ENCODE measurements around the gene PDAP1.

PDAP1 gene

GRCh38 chr7:99422186-99422585, 13.8 kb upstream of the PDAP1 start:
- H3K4me3 ChIP-seq (ENCODE audit: low read depth, low read length): no peak overlapping the region
- TF ChIP-seq, protein P1, sequence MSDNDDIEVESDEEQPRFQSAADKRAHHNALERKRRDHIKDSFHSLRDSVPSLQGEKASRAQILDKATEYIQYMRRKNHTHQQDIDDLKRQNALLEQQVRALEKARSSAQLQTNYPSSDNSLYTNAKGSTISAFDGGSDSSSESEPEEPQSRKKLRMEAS (IDR thresholded peaks at IDR 0.05; ENCODE audit: low read depth, low read length): no peak
- TF ChIP-seq MYC (IDR thresholded peaks at IDR 0.05; ENCODE audit: low read depth, low read length) (no peak), CTCF (IDR thresholded peaks at IDR 0.05; ENCODE audit: low read depth, low read length) (no peak), POLR2A (IDR thresholded peaks at IDR 0.05; ENCODE audit: extremely low read depth, insufficient read length) (no peak)
- DNase-seq (ENCODE audit: low read depth): no peak

GRCh38 chr7:99420986-99421385, 12.6 kb upstream of the PDAP1 start:
- no peak for DNase-seq (ENCODE audit: low read depth)
- H3K4me3 ChIP-seq (ENCODE audit: low read depth, low read length): no peak overlapping the region
- no peak for TF ChIP-seq CTCF (IDR thresholded peaks at IDR 0.05; ENCODE audit: low read depth, low read length)
- TF ChIP-seq POLR2A (IDR thresholded peaks at IDR 0.05; ENCODE audit: extremely low read depth, insufficient read length): no peak
- TF ChIP-seq, protein P1 (IDR thresholded peaks at IDR 0.05; ENCODE audit: low read depth, low read length): no peak
- no peak for TF ChIP-seq MYC (IDR thresholded peaks at IDR 0.05; ENCODE audit: low read depth, low read length)

GRCh38 chr7:99420213-99420612, 11.8 kb upstream of the PDAP1 start:
- H3K4me3 ChIP-seq (ENCODE audit: low read depth, low read length): no peak overlapping the region
- TF ChIP-seq, protein P1 (IDR thresholded peaks at IDR 0.05; ENCODE audit: low read depth, low read length): no peak
- no peak for TF ChIP-seq MYC (IDR thresholded peaks at IDR 0.05; ENCODE audit: low read depth, low read length)
- no peak for TF ChIP-seq CTCF (IDR thresholded peaks at IDR 0.05; ENCODE audit: low read depth, low read length)
- no peak for DNase-seq (ENCODE audit: low read depth)

DNA sequence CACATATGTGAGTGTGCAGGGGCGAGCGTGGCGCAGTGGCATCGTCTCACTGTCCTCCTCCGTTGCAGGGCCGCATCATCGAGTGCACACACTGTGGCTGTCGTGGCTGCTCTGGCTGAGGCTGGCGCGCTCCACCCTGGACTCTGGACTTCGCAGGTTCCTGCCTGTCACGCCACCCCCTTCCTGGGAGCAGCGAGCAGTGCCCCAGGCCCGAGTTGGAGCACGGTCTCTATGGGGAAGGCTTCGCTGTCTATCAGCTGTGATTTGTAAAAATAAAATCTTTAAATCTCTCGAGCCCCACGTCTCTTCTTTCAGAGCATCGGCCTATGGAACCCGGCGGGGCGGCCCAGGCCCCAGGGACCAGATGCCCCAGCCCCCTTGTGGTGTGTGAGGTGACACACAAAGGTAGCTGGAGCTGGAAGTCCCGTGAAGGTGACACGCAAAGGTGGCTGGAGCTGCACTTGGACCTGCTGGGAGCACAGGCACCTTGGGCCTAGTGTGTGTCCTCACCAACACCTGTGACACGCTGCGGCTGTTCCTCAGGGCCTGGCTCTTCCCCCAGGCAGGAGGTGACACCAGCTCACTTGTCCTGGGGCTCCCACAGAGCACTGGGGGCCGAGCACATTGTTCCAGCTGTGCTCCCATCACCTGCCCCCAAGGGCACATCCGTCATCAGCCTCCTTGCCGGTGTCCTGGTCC, 11.1 kb upstream of the PDAP1 start:
- TF ChIP-seq MYC (IDR thresholded peaks at IDR 0.05; ENCODE audit: low read depth, low read length): no peak
- TF ChIP-seq, protein P1 (IDR thresholded peaks at IDR 0.05; ENCODE audit: low read depth, low read length): no peak
- no peak for TF ChIP-seq CTCF (IDR thresholded peaks at IDR 0.05; ENCODE audit: low read depth, low read length)
- TF ChIP-seq POLR2A (IDR thresholded peaks at IDR 0.05; ENCODE audit: extremely low read depth, insufficient read length): no peak
- H3K4me3 ChIP-seq (ENCODE audit: low read depth, low read length): no peak overlapping the region
- DNase-seq (ENCODE audit: low read depth): no peak

- no peak for TF ChIP-seq CTCF (IDR thresholded peaks at IDR 0.05; ENCODE audit: low read depth, low read length)
- TF ChIP-seq MYC (IDR thresholded peaks at IDR 0.05; ENCODE audit: low read depth, low read length): no peak
- TF ChIP-seq, protein P1 (IDR thresholded peaks at IDR 0.05; ENCODE audit: low read depth, low read length): no peak
- TF ChIP-seq POLR2A (IDR thresholded peaks at IDR 0.05; ENCODE audit: extremely low read depth, insufficient read length): no peak
Observed at GRCh38 chr7:99418260-99418659, 9.9 kb upstream of the PDAP1 start.

More at GRCh38 chr7:99418260-99418659, 9.9 kb upstream of the PDAP1 start:
- no peak overlapping the region for H3K4me3 ChIP-seq (ENCODE audit: low read depth, low read length)
- no peak for DNase-seq (ENCODE audit: low read depth)
